Prostate gland (tissue), 2 donors: ENCODE measurements around the gene SMIM5.

Experiments used
- CTCF ChIP-seq, 4 experiments: fragments of 200-600 bp in 2 of 4; fragments of 450-650 bp in 2 of 4; sonication (generic) in 2 of 4; IDR thresholded peaks; 1 replicate in 3 of 4; 2 replicates in 1 of 4; pipeline ENCODE4 v1.5.1; 2016 to 2019; ENCODE audit warnings: antibody characterized with exemption in 4 of 4, mild to moderate bottlenecking in 2 of 4, moderate library complexity in 2 of 4
- POLR2A ChIP-seq: fragments of 450-650 bp; IDR thresholded peaks from one replicate; pipeline ENCODE4 v1.6.1; 2016; ENCODE audit warnings: antibody characterized with exemption, mild to moderate bottlenecking

GRCh38 chr17:75642182-75642783, 9.0 kb downstream of the SMIM5 start:
- TF ChIP-seq CTCF (IDR thresholded peaks at IDR 0.05) (no peak), POLR2A (no peak)
